Measurements from ENCODE around the gene DCAF6. TPM values are rescaled to one million over a fixed set of nuclear protein-coding genes. Genes with fewer than 3 reads are reported as not detected.
"Not testable (repeated sequence)": the region's sequence is repeated elsewhere in the genome, so short reads cannot be mapped to it uniquely, and the experiment has no call there.

Gene DCAF6
- total RNA-seq, 1 experiment from 2014 or later = 31.9 TPM

- ChIA-PET CTCF (no interaction called here), POLR2A (ENCODE audit: low non-redundant PET) (interaction anchor here (1.1 kb wide), 1 partner anchor 72 kb away, joined by 6 read pairs; no protein-coding TSS in a partner anchor)
- H3K36me3 ChIP-seq (ENCODE audit: insufficient read depth, low read length, poor library complexity, severe bottlenecking) = no peaks in the 10 kb centered on the region
- H3K4me1 ChIP-seq (ENCODE audit: insufficient read depth, low read length, poor library complexity, severe bottlenecking) = peaks cover 3% of the 10 kb centered on the region
- no peaks in the 10 kb centered on the region for H3K9me3 ChIP-seq (ENCODE audit: low read depth, low read length, poor library complexity, severe bottlenecking)
- no peak overlapping the region for H3K27ac ChIP-seq (ENCODE audit: low read depth, low read length, poor library complexity, severe bottlenecking)
- no peak overlapping the region for H3K4me3 ChIP-seq (ENCODE audit: low read depth, low read length, poor library complexity, severe bottlenecking)
- BruUV-seq (replicated peaks) = no TSS peak
- intact Hi-C loops (cut with micrococcal nuclease; ENCODE audit: unreplicated experiment) = no loop called here
- no peak for DNase-seq (ENCODE audit: low spot score)
- no peaks in the 10 kb centered on the region for H3K27me3 ChIP-seq (replicated peaks; ENCODE audit: insufficient read depth, low read depth, low read length, poor library complexity)
- TF ChIP-seq, protein P1, sequence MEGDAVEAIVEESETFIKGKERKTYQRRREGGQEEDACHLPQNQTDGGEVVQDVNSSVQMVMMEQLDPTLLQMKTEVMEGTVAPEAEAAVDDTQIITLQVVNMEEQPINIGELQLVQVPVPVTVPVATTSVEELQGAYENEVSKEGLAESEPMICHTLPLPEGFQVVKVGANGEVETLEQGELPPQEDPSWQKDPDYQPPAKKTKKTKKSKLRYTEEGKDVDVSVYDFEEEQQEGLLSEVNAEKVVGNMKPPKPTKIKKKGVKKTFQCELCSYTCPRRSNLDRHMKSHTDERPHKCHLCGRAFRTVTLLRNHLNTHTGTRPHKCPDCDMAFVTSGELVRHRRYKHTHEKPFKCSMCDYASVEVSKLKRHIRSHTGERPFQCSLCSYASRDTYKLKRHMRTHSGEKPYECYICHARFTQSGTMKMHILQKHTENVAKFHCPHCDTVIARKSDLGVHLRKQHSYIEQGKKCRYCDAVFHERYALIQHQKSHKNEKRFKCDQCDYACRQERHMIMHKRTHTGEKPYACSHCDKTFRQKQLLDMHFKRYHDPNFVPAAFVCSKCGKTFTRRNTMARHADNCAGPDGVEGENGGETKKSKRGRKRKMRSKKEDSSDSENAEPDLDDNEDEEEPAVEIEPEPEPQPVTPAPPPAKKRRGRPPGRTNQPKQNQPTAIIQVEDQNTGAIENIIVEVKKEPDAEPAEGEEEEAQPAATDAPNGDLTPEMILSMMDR (conservative IDR thresholded peaks at IDR 0.05; ENCODE audit: low read depth, low read length) = no peak
- TF ChIP-seq EZH2 (IDR thresholded peaks at IDR 0.05; ENCODE audit: borderline replicate concordance, low read depth, low read length, poor library complexity, severe bottlenecking) = no peak
These were observed 9.9 kb upstream of the DCAF6 start for GRCh38 chr1:167926486-167926997.

- Histone ChIP-seq H3K4me3 (ENCODE audit: low read depth, low read length, poor library complexity, severe bottlenecking) (no peak overlapping the region), H3K36me3 (ENCODE audit: insufficient read depth, low read length, poor library complexity, severe bottlenecking) (no peaks in the 10 kb centered on the region), H3K9me3 (ENCODE audit: low read depth, low read length, poor library complexity, severe bottlenecking) (no peaks in the 10 kb centered on the region), H3K27me3 (replicated peaks; ENCODE audit: insufficient read depth, low read depth, low read length, poor library complexity) (no peaks in the 10 kb centered on the region), H3K4me1 (ENCODE audit: insufficient read depth, low read length, poor library complexity, severe bottlenecking) (peaks cover 3% of the 10 kb centered on the region), H3K27ac (ENCODE audit: low read depth, low read length, poor library complexity, severe bottlenecking) (no peak overlapping the region)
- ChIA-PET POLR2A (ENCODE audit: low non-redundant PET) (no interaction called here), CTCF (no interaction called here)
- BruUV-seq (replicated peaks) = no TSS peak
- intact Hi-C loops (cut with micrococcal nuclease; ENCODE audit: unreplicated experiment) = no loop called here
- TF ChIP-seq EZH2 (IDR thresholded peaks at IDR 0.05; ENCODE audit: borderline replicate concordance, low read depth, low read length, poor library complexity, severe bottlenecking) = no peak
- TF ChIP-seq, protein P1 (conservative IDR thresholded peaks at IDR 0.05; ENCODE audit: low read depth, low read length) = no peak
- no peak for DNase-seq (ENCODE audit: low spot score)
These were observed 9.3 kb upstream of the DCAF6 start for GRCh38 chr1:167927046-167927754.

DNA sequence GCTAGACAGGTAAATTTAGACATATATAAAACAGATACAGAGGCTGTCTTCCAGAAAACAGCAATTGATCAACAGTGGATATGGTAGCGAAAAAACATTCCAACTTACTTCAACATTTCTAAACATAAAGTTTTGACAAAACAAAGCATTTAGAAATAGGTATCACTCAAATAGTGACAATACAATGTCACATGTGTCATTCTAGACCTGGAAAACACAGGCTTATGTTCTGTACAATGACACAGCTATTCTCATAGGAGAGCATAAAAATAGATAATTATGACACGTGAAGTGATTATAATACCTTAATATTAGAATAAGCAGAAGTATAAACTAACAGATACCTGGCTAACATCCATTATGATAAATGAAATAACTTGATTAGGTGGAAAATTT, 8.0 kb upstream of the DCAF6 start:
- ChIA-PET CTCF (no interaction called here), POLR2A (ENCODE audit: low non-redundant PET) (no interaction called here)
- Histone ChIP-seq H3K4me3 (ENCODE audit: low read depth, low read length, poor library complexity, severe bottlenecking) (no peak overlapping the region), H3K4me1 (ENCODE audit: insufficient read depth, low read length, poor library complexity, severe bottlenecking) (peaks cover 3% of the 10 kb centered on the region), H3K27ac (ENCODE audit: low read depth, low read length, poor library complexity, severe bottlenecking) (no peak overlapping the region), H3K9me3 (ENCODE audit: low read depth, low read length, poor library complexity, severe bottlenecking) (no peaks in the 10 kb centered on the region), H3K27me3 (replicated peaks; ENCODE audit: insufficient read depth, low read depth, low read length, poor library complexity) (no peaks in the 10 kb centered on the region), H3K36me3 (ENCODE audit: insufficient read depth, low read length, poor library complexity, severe bottlenecking) (no peaks in the 10 kb centered on the region)
- intact Hi-C loops (cut with micrococcal nuclease; ENCODE audit: unreplicated experiment) = no loop called here
- TF ChIP-seq, protein P1 (conservative IDR thresholded peaks at IDR 0.05; ENCODE audit: low read depth, low read length) = no peak
- TF ChIP-seq EZH2 (IDR thresholded peaks at IDR 0.05; ENCODE audit: borderline replicate concordance, low read depth, low read length, poor library complexity, severe bottlenecking) = no peak
- no peak for DNase-seq (ENCODE audit: low spot score)
- no TSS peak for BruUV-seq (replicated peaks)

DNA sequence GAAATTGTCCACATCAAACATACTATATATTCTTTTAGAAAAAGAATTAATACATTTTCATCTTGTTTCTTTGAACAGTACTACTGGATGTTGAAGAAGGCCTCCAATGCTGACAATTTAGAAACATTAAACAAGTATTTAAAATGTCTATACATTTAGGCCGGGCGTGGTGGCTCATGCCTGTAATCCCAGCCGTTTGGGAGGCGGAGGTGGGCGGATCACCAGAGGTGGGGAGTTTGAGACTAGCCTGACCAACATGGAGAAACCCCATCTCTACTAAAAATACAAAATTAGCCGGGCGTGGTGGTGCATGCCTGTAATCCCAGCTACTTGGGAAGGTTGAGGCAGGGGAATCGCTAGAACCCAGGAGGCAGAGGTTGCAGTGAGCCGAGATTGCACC, 7.6 kb upstream of the DCAF6 start:
- H3K9me3 ChIP-seq (ENCODE audit: low read depth, low read length, poor library complexity, severe bottlenecking); BruUV-seq (replicated peaks); H3K36me3 ChIP-seq (ENCODE audit: insufficient read depth, low read length, poor library complexity, severe bottlenecking); intact Hi-C loops (cut with micrococcal nuclease; ENCODE audit: unreplicated experiment); H3K4me3 ChIP-seq (ENCODE audit: low read depth, low read length, poor library complexity, severe bottlenecking); CTCF ChIA-PET; DNase-seq (ENCODE audit: low spot score); H3K4me1 ChIP-seq (ENCODE audit: insufficient read depth, low read length, poor library complexity, severe bottlenecking); POLR2A ChIA-PET (ENCODE audit: low non-redundant PET); H3K27ac ChIP-seq (ENCODE audit: low read depth, low read length, poor library complexity, severe bottlenecking); H3K27me3 ChIP-seq (replicated peaks; ENCODE audit: insufficient read depth, low read depth, low read length, poor library complexity): not testable (repeated sequence)
